NB4 (cell line): Measurements from ENCODE around the gene GABBR2.

Experiments used
- CTCF ChIP-seq: IDR thresholded peaks from one replicate; pipeline ENCODE4 v1.5.1; 2012; ENCODE audit warnings: low read depth, low read length
- POLR2A ChIP-seq: IDR thresholded peaks from 2 replicates; pipeline ENCODE4 v1.6.1; 2011; ENCODE audit warnings: mild to moderate bottlenecking; ENCODE audit not compliant: insufficient read length; ENCODE audit errors: extremely low read depth

DNA sequence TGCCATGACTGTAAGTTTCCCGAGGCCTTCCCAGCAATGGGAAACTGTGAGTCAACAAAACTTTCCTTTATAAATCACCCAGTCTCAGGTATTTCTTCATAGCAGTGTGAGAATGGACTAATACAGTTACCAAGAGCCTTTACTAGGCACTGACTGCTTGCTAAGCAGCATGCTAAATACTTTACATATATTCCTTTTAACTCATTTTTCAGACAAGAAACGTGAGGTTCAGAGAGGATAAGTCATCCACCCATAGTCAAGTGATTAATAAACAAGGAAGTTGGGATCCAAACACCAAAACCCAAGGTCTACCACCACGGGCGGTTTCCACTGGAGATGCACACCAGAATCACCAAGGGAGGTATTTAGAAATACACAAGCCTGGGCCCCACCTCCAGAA lies 50.8 kb downstream of the GABBR2 start:
- TF ChIP-seq CTCF (no peak), POLR2A (no peak)
